Astrocyte of the spinal cord (primary cell): ENCODE measurements around the gene ZFAND2B.

Experiments used
- DNase-seq: peaks from one replicate; pipeline ENCODE4 v3.0.0; 2011; ENCODE audit warnings: low read depth, low spot score
- H3K4me3 ChIP-seq: 2 replicates; pipeline ENCODE4 v1.5.1; 2011; ENCODE audit warnings: low read depth, mild to moderate bottlenecking, low read length, moderate library complexity
- in situ Hi-C: cut with HindIII; loops from 2 replicates; pipeline ENCODE4 v1.10.0; 2017; ENCODE audit warnings: low sequenced_read_pairs
- TF ChIP-seq, protein P1 (sequence below): IDR thresholded peaks from 2 replicates; pipeline ENCODE4 v1.5.1; 2012; ENCODE audit warnings: low read depth, mild to moderate bottlenecking, low read length, inconsistent platforms

ZFAND2B gene

DNA sequence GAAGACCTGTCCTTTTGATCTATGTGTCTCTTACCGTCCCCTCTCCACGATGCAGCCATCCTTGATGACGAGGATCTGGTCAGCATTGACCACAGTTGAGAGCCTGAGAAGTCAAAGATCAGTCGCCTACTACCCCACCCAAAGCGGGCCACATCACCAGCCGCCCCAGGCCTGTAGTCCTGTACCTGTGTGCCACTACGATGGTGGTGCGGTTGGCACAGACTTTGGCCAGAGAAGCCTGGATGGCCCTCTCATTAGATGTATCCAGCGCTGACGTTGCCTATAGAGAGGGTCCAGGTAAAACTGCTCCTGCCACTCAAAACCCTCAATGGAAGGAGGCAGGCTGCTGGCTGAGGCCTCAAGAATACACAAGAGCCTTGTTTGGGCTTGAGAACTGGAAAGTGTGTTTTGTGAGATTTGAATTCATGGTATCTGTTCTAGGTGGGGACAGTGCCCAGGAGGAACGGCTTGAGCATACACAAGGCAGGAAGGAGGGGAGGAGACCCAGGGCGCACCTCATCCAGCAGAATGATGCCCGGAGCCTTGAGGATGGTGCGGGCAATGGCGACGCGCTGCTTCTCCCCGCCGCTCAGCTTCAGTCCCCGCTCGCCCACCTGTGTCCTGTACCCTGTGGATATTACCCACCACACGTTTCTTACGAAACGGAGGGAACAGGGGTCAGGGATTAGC, 3.8 kb downstream of the ZFAND2B start:
- no peak overlapping the region for H3K4me3 ChIP-seq
- TF ChIP-seq, protein P1, sequence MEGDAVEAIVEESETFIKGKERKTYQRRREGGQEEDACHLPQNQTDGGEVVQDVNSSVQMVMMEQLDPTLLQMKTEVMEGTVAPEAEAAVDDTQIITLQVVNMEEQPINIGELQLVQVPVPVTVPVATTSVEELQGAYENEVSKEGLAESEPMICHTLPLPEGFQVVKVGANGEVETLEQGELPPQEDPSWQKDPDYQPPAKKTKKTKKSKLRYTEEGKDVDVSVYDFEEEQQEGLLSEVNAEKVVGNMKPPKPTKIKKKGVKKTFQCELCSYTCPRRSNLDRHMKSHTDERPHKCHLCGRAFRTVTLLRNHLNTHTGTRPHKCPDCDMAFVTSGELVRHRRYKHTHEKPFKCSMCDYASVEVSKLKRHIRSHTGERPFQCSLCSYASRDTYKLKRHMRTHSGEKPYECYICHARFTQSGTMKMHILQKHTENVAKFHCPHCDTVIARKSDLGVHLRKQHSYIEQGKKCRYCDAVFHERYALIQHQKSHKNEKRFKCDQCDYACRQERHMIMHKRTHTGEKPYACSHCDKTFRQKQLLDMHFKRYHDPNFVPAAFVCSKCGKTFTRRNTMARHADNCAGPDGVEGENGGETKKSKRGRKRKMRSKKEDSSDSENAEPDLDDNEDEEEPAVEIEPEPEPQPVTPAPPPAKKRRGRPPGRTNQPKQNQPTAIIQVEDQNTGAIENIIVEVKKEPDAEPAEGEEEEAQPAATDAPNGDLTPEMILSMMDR: no peak
- in situ Hi-C loops: no loop called here
- DNase-seq: no peak

DNA sequence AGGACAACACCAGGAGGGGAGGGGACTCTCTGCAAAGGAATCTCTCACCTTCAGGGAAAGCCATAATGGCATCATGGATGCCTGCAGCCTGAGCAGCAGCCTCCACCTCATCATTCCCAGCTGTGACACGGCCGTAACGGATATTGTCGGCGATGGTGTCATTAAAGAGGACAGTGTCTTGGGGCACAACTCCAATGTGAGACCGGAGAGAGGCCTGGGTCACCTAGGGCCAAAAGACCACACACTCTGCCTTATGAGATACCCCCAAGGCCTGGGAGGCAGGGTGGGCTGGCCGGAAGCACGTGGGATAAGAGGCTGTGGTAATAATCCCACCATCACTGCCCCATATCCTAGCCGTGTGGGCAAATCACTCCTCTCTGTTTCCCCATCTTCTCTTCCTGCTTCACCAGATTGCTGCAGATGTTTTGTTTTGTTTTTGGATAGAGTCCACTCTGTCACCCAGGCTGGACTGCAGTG, 4.3 kb downstream of the ZFAND2B start:
- TF ChIP-seq, protein P1: no peak
- no peak overlapping the region for H3K4me3 ChIP-seq
- in situ Hi-C loops: no loop called here
- DNase-seq: no peak

DNA sequence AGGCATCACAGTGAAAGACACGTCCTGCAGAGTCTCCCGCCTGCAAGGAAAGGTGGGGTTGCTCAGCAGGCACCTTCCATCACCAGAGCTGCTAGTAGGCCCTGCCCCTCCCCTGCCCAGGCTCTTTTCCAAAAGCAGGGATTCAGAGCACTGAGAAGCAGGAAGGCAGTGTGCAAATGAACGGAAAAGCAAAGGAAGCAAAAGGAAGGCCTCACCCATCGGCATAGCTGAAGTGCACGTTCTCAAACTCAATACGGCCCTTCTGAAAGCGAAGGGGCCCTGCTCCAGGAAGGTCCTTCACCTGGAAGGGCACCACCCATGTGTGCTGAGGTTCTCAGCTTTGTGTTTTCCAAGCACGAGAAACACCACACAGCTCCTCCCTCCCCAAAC, 6.4 kb downstream of the ZFAND2B start:
- DNase-seq: no peak
- TF ChIP-seq, protein P1: no peak
- in situ Hi-C loops: no loop called here
- no peak overlapping the region for H3K4me3 ChIP-seq

DNA sequence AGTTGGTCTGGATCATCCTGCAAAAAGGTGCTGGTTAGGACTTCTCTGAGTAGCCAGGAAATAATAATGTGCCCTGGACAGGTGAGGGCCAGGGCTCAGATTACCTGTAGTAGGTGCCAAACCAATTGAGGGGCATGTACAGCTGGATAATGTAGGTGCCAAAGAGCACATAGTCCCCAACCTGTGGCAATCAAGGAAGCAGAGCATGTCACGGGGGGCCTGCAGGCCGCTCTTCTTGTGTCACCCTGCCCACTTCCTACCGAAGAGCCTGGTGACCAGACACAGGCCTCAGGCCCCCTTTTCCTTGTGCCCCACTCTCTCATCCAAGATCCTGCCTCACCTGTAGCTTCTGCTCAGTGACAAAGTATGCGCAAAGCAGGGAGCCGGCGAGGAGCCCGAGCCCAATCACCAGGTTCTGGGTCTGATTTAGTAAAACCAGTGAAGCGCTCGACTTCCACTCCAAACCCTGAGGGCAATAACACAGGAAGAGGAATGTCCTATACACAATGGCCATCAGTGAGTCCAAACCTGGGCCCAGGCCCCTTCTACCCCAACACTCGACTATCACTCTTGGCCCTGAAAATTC, 7.0 kb downstream of the ZFAND2B start:
- in situ Hi-C loops: no loop called here
- no peak overlapping the region for H3K4me3 ChIP-seq
- TF ChIP-seq, protein P1: no peak
- no peak for DNase-seq

DNA sequence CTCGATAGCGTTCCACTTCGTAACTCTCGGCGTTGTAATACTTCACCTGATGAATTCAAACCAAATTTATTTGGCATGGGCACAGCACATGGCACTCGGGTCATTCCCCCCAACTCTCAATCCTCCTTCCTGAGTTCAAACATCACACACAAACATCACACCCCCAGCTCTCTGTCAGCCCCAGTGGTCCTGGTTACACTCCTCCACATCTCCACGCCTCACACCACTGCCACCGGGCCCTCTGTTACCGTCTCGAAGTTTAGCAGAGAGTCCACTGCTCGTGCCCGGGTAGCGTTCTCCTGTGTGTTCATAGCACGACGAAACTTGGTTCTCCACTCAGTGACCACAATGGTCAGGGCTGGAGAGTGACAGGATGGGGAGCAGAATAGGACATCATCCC, 7.6 kb downstream of the ZFAND2B start:
- TF ChIP-seq, protein P1: no peak
- no peak for DNase-seq
- H3K4me3 ChIP-seq: no peak overlapping the region
- in situ Hi-C loops: no loop called here

DNA sequence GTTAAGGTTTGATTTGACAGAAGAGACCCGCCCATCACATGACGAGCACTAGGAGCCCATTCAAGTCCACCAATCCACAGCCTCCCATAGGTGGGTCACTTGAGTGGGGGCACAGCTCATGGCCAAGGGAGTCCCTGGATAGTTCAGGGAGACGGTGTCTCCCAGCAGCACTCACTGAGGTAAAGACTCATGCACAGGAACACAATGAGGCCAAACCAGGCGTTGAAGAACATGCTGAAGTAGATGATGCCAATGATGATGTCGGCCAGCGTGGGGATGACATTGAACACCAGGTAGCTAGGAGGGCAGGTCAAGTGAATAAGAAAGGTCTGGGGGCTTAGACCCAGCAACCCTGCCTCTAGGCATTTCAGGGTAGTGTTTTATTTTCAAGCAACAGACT, 8.2 kb downstream of the ZFAND2B start:
- TF ChIP-seq, protein P1: no peak
- in situ Hi-C loops: no loop called here
- DNase-seq: no peak

More for the DNA sequence above, 8.2 kb downstream of the ZFAND2B start:
- no peak overlapping the region for H3K4me3 ChIP-seq
